GM19324 (cell line): ENCODE data around the gene ADGRG2.
"Not testable (repeated sequence)": the region's sequence is repeated elsewhere in the genome, so short reads cannot be mapped to it uniquely, and the experiment has no call there.

ENCODE experiments used
- ATAC-seq: cut with Tn5 transposase; IDR thresholded peaks from one replicate; pipeline ENCODE4 v1.9.1; 2021; ENCODE audit warnings: mild to moderate bottlenecking, moderate library complexity; ENCODE audit not compliant: unreplicated experiment, low FRiP score

Gene ADGRG2

GRCh38 chrX:19086102-19086772, 36.0 kb downstream of the ADGRG2 start:
- no peak for ATAC-seq

GRCh38 chrX:19085666-19086065, 36.6 kb downstream of the ADGRG2 start:
- ATAC-seq, result no peak

- no peak for ATAC-seq
These were observed 46.5 kb downstream of the ADGRG2 start for GRCh38 chrX:19075754-19076153.

- no peak for ATAC-seq
These were observed 49.9 kb downstream of the ADGRG2 start for GRCh38 chrX:19072372-19072771.

- ATAC-seq, result no peak
These were observed 51.7 kb downstream of the ADGRG2 start for GRCh38 chrX:19070555-19070994.

- ATAC-seq, result not testable (repeated sequence)
These were observed 55.3 kb downstream of the ADGRG2 start for GRCh38 chrX:19066987-19067386.

GRCh38 chrX:19065535-19065934, 56.7 kb downstream of the ADGRG2 start:
- no peak for ATAC-seq

- no peak for ATAC-seq
These were observed 58.1 kb downstream of the ADGRG2 start for GRCh38 chrX:19064175-19064574.

- ATAC-seq, result no peak
These were observed 59.2 kb downstream of the ADGRG2 start for GRCh38 chrX:19063030-19063429.

- ATAC-seq, result no peak
These were observed 63.2 kb downstream of the ADGRG2 start for GRCh38 chrX:19059067-19059466.

- ATAC-seq, result no peak
These were observed 64.4 kb downstream of the ADGRG2 start for GRCh38 chrX:19057856-19058255.

- no peak for ATAC-seq
These were observed 73.2 kb downstream of the ADGRG2 start for GRCh38 chrX:19049110-19049509.

GRCh38 chrX:19046343-19047215, 75.7 kb downstream of the ADGRG2 start:
- no peak for ATAC-seq

GRCh38 chrX:19040373-19040772, 81.9 kb downstream of the ADGRG2 start:
- no peak for ATAC-seq

- no peak for ATAC-seq
These were observed 88.2 kb downstream of the ADGRG2 start for GRCh38 chrX:19034025-19034424.

- no peak for ATAC-seq
These were observed 91.5 kb downstream of the ADGRG2 start for GRCh38 chrX:19030805-19031204.

GRCh38 chrX:19028560-19028959, 93.7 kb downstream of the ADGRG2 start:
- ATAC-seq, result no peak

- ATAC-seq, result no peak
These were observed 97.9 kb downstream of the ADGRG2 start for GRCh38 chrX:19024366-19024765.

GRCh38 chrX:19019996-19020395, 102.3 kb downstream of the ADGRG2 start:
- no peak for ATAC-seq

- no peak for ATAC-seq
These were observed 105.0 kb downstream of the ADGRG2 start for GRCh38 chrX:19017271-19017670.

GRCh38 chrX:19016614-19017013, 105.7 kb downstream of the ADGRG2 start:
- ATAC-seq, result not testable (repeated sequence)

GRCh38 chrX:19007868-19008267, 114.4 kb downstream of the ADGRG2 start:
- ATAC-seq, result no peak
